ENCODE results near the gene S100A9. TPM values are rescaled to one million over a fixed set of nuclear protein-coding genes. Genes with fewer than 3 reads are reported as not detected.

The S100A9 gene
- total RNA-seq, 1 donor from 2014 or later = 151 TPM

- DNase-seq (ENCODE audit: low spot score) = no peak
Observed at GRCh38 chr1:153360592-153361479, 3.2 kb downstream of the S100A9 start.

GRCh38 chr1:153361480-153362109, 3.9 kb downstream of the S100A9 start:
- no peak for DNase-seq (ENCODE audit: low spot score)

GRCh38 chr1:153362187-153362775, 4.6 kb downstream of the S100A9 start:
- no peak for DNase-seq (ENCODE audit: low spot score)

- no peak for DNase-seq (ENCODE audit: low spot score)
Observed at GRCh38 chr1:153363641-153364040, 6.0 kb downstream of the S100A9 start.

GRCh38 chr1:153364156-153364555, 6.5 kb downstream of the S100A9 start:
- no peak for DNase-seq (ENCODE audit: low spot score)

GRCh38 chr1:153364766-153365666, 7.4 kb downstream of the S100A9 start:
- DNase-seq (ENCODE audit: low spot score) = no peak

- DNase-seq (ENCODE audit: low spot score) = no peak
Observed at GRCh38 chr1:153365696-153366095, 8.0 kb downstream of the S100A9 start.

GRCh38 chr1:153366261-153366660, 8.6 kb downstream of the S100A9 start:
- DNase-seq (ENCODE audit: low spot score) = no peak

- no peak for DNase-seq (ENCODE audit: low spot score)
Observed at GRCh38 chr1:153367090-153367489, 9.4 kb downstream of the S100A9 start.

GRCh38 chr1:153368495-153368894, 10.8 kb downstream of the S100A9 start:
- DNase-seq (ENCODE audit: low spot score) = no peak

- DNase-seq (ENCODE audit: low spot score) = no peak
Observed at GRCh38 chr1:153370146-153370545, 12.5 kb downstream of the S100A9 start.

GRCh38 chr1:153371231-153371630, 13.6 kb downstream of the S100A9 start:
- DNase-seq (ENCODE audit: low spot score) = no peak

- DNase-seq (ENCODE audit: low spot score) = no peak
Observed at GRCh38 chr1:153372571-153372970, 14.9 kb downstream of the S100A9 start.

GRCh38 chr1:153374071-153374470, 16.4 kb downstream of the S100A9 start:
- DNase-seq (ENCODE audit: low spot score) = no peak

- DNase-seq (ENCODE audit: low spot score) = no peak
Observed at GRCh38 chr1:153375511-153375910, 17.9 kb downstream of the S100A9 start, which contains the start of gene S100A12. Gene S100A12, minus strand, starts transcription at chr1:153375621. Its CDS starts 1,029 bp downstream, at chr1:153374592.

GRCh38 chr1:153379591-153379990, 21.9 kb downstream of the S100A9 start:
- no peak for DNase-seq (ENCODE audit: low spot score)

- DNase-seq (ENCODE audit: low spot score) = no peak
Observed at GRCh38 chr1:153380711-153381110, 23.1 kb downstream of the S100A9 start.

GRCh38 chr1:153384958-153385580, 27.4 kb downstream of the S100A9 start:
- no peak for DNase-seq (ENCODE audit: low spot score)

- no peak for DNase-seq (ENCODE audit: low spot score)
Observed at GRCh38 chr1:153386500-153386901, 28.8 kb downstream of the S100A9 start.

GRCh38 chr1:153387001-153387400, 29.3 kb downstream of the S100A9 start:
- no peak for DNase-seq (ENCODE audit: low spot score)

- DNase-seq (ENCODE audit: low spot score) = no peak
Observed at GRCh38 chr1:153387785-153388184, 30.1 kb downstream of the S100A9 start.
